Measurements from ENCODE around the gene HHATL.
A peak's percentile ranks its signal among the peaks of the same experiment; 100 is the strongest.

Gene HHATL

DNA sequence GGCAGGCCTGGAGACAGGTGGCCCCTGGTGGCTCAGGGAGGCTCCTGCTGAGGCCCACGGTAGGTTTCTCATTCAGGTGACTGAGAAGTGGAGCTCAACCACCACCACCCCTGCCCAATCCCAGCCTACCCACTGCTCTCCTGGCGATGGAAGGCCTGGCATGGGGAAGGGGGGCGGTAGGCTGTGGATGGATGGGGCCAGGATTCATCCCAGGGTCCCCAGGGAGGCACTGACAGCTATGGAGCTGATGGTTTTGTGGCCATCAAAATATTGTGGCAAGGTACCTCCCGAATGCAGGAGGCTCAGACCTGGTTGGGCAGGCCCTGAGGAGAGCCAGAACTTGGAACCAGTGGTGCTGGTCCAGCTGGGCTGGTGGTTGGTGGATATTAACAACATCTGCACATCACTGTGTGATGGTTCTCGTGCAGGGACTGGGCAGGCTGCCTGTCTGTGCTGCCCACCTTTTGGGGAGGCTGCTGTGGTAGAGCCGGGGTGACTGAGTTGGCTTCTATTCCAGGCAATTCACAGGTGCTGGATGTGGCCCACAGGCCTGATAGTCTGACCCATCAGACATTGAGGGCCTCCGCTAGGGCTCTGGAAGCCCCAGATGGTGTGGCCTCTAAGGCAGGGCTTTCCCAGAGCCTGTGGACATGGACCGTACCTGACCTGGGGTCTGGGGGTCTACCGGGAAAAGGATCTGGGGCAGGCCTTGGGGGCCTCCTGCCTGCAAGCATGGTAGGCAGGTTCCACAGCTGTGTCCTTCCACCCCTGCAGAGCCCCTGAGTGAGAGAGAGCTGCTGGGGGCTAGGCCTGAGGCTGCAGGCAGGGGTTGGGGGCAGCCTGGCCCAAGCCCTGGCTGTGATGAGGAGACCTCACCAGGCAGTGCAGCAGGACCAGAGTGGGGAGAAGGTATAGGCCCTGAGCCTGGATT is 45.7 kb downstream of the HHATL start:
- Histone ChIP-seq H3K4me3 (ENCODE audit: low read depth, low read length) (no peak overlapping the region), H3K27ac (ENCODE audit: extremely low read depth, low read depth, low read length) (no peak overlapping the region), H3K36me3 (ENCODE audit: control insufficient read depth in 2 of 2, insufficient read depth in 1 of 2, low read length in 2 of 2) (peaks cover 0 to 43% of the 10 kb centered on the region in 2 experiments; a peak in 1 of 3 replicates), H3K4me1 (ENCODE audit: control insufficient read depth, insufficient read depth, low read length) (no peaks in the 10 kb centered on the region), H3K9me3 (ENCODE audit: control insufficient read depth, insufficient read depth, low read depth, low read length) (no peaks in the 10 kb centered on the region)
- CTCF ChIA-PET = no interaction called here
- POLR2A ChIA-PET = no interaction called here
- no peak for TF ChIP-seq ZNF175 (tag by site-specific recombination; IDR thresholded peaks at IDR 0.05)

DNA sequence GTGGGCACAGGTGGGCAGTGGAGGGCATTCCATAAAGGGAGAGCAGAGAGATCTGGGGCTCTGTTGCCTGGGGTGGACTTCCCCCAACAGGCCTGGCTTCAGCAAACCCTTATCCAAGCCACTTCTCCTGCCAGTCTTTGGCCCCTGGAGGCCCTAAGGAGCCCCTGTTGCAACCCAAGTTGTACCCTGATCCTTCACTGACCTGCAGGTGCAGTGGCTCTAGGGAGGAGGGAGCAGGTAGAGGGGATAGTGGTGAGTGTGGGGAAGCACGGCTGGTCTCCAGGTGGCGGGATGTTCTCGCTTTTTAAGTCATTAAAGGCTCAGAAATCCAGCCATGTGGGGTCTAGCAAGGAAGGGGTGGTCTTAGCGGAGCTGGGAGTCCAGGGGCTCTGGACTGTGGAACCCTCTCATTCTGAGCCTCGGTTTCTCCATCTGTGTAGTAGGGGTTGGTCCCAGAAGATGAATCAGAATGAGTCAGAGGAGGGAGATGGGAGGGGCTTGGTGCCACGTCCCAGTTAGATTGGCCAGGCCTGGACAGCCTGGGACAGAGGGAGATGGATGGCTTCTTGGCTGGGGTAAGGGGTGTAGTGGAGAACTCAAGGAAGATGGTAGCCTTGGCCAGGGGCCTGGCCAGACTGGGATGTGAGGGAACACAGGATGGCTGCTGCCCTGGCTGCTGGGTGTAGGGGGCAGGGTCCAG is 46.5 kb downstream of the HHATL start:
- H3K4me3 ChIP-seq (ENCODE audit: low read depth, low read length) = no peak overlapping the region
- TF ChIP-seq OVOL3 (tag by site-specific recombination; IDR thresholded peaks at IDR 0.05) = no peak
- TF ChIP-seq SP2 (tag by site-specific recombination; IDR thresholded peaks at IDR 0.05) = peak; percentile 43
- peaks cover 0 to 35% of the 10 kb centered on the region in 2 experiments; a peak in 1 of 3 replicates for H3K36me3 ChIP-seq (ENCODE audit: control insufficient read depth in 2 of 2, insufficient read depth in 1 of 2, low read length in 2 of 2)
- no peaks in the 10 kb centered on the region for H3K9me3 ChIP-seq (ENCODE audit: control insufficient read depth, insufficient read depth, low read depth, low read length)
- POLR2A ChIA-PET = no interaction called here
- CTCF ChIA-PET = no interaction called here
- H3K27ac ChIP-seq (ENCODE audit: extremely low read depth, low read depth, low read length) = no peak overlapping the region
- no peaks in the 10 kb centered on the region for H3K4me1 ChIP-seq (ENCODE audit: control insufficient read depth, insufficient read depth, low read length)

DNA sequence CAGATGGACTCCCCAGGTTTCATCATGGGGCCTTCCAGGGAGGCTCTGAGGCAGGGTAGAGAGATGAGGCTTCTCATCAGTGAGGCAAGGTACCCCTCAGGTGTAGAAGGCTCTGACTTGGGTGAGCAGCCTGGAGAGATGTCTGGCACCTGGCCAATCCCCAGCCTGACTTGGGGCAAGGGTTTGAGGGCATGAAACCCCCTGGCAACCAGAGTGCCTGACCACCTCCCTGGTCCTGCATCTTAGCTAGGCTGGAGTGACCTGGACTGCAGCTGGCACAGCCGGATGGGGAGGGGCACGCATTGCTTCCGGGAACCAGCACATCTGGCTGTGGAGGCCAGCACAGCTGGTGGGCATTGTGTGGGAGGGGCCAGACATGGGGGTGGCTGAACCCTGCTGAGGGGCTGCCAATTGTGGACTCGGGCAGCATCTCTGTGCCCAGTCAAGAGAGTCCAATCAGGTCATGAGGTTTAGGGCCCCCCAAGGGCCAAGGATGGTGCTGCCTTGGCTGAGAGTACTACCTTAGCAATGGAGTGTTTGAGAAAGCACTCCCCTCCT is 47.2 kb downstream of the HHATL start:
- no peak for TF ChIP-seq ZNF214 (tag by site-specific recombination; IDR thresholded peaks at IDR 0.05; ENCODE audit: borderline replicate concordance)
- TF ChIP-seq, protein P1, sequence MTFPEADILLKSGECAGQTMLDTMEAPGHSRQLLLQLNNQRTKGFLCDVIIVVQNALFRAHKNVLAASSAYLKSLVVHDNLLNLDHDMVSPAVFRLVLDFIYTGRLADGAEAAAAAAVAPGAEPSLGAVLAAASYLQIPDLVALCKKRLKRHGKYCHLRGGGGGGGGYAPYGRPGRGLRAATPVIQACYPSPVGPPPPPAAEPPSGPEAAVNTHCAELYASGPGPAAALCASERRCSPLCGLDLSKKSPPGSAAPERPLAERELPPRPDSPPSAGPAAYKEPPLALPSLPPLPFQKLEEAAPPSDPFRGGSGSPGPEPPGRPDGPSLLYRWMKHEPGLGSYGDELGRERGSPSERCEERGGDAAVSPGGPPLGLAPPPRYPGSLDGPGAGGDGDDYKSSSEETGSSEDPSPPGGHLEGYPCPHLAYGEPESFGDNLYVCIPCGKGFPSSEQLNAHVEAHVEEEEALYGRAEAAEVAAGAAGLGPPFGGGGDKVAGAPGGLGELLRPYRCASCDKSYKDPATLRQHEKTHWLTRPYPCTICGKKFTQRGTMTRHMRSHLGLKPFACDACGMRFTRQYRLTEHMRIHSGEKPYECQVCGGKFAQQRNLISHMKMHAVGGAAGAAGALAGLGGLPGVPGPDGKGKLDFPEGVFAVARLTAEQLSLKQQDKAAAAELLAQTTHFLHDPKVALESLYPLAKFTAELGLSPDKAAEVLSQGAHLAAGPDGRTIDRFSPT (tag by site-specific recombination; IDR thresholded peaks at IDR 0.05) = peak; percentile 41; the same call in 1 of the 2 replicates
- TF ChIP-seq ZIC2 (tag by site-specific recombination; IDR thresholded peaks at IDR 0.05) = peak; percentile 23; the same call in 1 of the 2 replicates
- TF ChIP-seq ZNF747 (tag by site-specific recombination; IDR thresholded peaks at IDR 0.05) = no peak
- TF ChIP-seq, protein P2, sequence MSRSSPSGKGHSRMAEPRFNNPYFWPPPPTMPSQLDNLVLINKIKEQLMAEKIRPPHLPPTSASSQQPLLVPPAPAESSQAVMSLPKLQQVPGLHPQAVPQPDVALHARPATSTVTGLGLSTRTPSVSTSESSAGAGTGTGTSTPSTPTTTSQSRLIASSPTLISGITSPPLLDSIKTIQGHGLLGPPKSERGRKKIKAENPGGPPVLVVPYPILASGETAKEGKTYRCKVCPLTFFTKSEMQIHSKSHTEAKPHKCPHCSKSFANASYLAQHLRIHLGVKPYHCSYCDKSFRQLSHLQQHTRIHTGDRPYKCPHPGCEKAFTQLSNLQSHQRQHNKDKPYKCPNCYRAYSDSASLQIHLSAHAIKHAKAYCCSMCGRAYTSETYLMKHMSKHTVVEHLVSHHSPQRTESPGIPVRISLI (tag by site-specific recombination; IDR thresholded peaks at IDR 0.05) = no peak
- TF ChIP-seq, protein P3, sequence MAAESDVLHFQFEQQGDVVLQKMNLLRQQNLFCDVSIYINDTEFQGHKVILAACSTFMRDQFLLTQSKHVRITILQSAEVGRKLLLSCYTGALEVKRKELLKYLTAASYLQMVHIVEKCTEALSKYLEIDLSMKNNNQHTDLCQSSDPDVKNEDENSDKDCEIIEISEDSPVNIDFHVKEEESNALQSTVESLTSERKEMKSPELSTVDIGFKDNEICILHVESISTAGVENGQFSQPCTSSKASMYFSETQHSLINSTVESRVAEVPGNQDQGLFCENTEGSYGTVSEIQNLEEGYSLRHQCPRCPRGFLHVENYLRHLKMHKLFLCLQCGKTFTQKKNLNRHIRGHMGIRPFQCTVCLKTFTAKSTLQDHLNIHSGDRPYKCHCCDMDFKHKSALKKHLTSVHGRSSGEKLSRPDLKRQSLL (tag by site-specific recombination; IDR thresholded peaks at IDR 0.05) = no peak
- TF ChIP-seq ZNF501 (tag by site-specific recombination; IDR thresholded peaks at IDR 0.05) = no peak
- TF ChIP-seq ZNF610 (tag by site-specific recombination; IDR thresholded peaks at IDR 0.05; ENCODE audit: borderline replicate concordance) = no peak
- 0 out of 2 replicates have a peak, but pooled peaks have one; percentile 10 for TF ChIP-seq ZNF341 (tag by site-specific recombination; IDR thresholded peaks at IDR 0.05; ENCODE audit: low read depth)
- TF ChIP-seq ZNF184 (tag by site-specific recombination; IDR thresholded peaks at IDR 0.05) = no peak
- TF ChIP-seq ZFHX2 (tag by site-specific recombination; conservative IDR thresholded peaks at IDR 0.05) = peak; percentile 48; the same call in 1 of the 2 replicates
- TF ChIP-seq ZNF239 (tag by site-specific recombination; IDR thresholded peaks at IDR 0.05) = no peak
- TF ChIP-seq ZNF394 (tag by site-specific recombination; IDR thresholded peaks at IDR 0.05; ENCODE audit: borderline replicate concordance) = no peak
- TF ChIP-seq OVOL3 (tag by site-specific recombination; IDR thresholded peaks at IDR 0.05) = no peak
- no peaks in the 10 kb centered on the region for H3K4me1 ChIP-seq (ENCODE audit: control insufficient read depth, insufficient read depth, low read length)
- H3K4me3 ChIP-seq (ENCODE audit: low read depth, low read length) = peak overlapping the region; percentile 64
- CTCF ChIA-PET = no interaction called here
- H3K36me3 ChIP-seq (ENCODE audit: control insufficient read depth in 2 of 2, insufficient read depth in 1 of 2, low read length in 2 of 2) = peaks cover 0 to 33% of the 10 kb centered on the region in 2 experiments; a peak in 1 of 3 replicates
- peak overlapping the region; percentile 83; the same call in 1 of the 2 replicates for H3K27ac ChIP-seq (ENCODE audit: extremely low read depth, low read depth, low read length)
- POLR2A ChIA-PET = no interaction called here
- H3K9me3 ChIP-seq (ENCODE audit: control insufficient read depth, insufficient read depth, low read depth, low read length) = no peaks in the 10 kb centered on the region
